NCI-H748 (cell line): ENCODE results near the gene HMGCS2.

Experiments
- DNase-seq: peaks from one replicate; lab custom pipeline; 2025; ENCODE audit not compliant: unreplicated experiment; lab: John Stamatoyannopoulos, UW

The HMGCS2 gene

DNA sequence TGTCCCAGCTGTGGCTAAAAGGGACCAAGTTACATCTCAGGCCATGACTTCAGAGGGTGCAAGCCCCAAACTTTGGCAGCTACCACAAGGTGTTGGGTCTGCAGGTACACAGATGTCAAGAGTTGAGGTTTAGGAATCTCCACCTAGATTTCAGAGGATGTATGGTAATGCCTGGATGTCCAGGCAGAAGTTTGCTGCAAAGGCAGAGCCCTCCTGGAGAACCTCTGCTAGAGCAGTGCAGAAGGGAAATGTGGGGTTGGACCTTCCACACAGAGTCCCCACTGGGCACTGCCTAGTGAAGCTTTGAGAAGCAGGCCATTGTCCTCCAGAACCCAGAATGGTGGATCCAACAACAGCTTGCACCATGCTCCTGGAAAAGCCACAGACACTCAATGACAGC lies 67.0 kb downstream of the HMGCS2 start:
- DNase-seq: no peak

DNA sequence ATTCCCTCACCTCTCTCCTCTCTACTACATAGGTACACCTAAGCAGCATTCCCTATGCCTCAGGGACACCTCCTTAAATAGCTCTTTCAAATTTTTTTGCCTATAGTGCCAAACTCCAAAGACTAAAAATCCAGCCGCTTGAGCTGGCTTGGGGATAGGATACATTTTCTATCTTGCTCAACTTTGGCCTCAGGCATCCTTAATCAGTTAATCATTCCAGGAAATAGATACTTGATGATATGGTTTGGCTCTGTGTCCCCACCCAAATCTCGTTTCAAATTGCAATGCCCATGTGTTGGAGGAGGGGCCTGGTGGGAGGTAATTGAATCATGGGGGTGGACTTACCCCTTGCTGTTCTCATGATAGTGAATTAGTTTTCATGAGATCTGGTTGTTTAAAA lies 68.4 kb downstream of the HMGCS2 start:
- no peak for DNase-seq
